ENCODE measurements around the gene ABHD16B.
A peak's percentile ranks its signal among the peaks of the same experiment; 100 is the strongest.

The ABHD16B gene

DNA sequence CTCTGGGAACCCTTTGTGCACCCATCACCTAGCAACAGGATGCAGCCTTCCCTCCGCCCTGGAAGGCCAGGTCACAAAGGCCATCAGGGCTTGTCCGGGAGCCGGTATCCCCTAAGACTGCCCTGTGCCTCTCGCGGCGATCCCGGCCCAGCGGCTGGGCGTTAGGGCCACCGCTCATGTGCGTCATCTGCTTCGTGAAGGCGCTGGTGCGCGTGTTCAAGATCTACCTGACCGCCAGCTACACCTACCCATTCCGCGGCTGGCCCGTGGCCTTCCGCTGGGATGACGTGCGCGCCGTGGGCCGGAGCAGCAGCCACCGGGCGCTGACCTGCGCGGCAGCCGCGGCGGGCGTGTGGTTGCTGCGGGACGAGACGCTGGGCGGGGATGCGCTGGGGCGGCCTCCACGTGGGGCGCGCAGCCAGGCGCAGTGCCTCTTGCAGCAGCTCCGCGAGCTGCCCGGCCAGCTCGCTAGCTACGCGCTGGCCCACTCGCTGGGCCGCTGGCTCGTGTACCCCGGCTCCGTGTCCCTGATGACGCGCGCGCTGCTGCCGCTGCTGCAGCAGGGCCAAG, at the start of gene ABHD16B:
Gene ABHD16B (plus strand): TSS at position 134 of the 570 bp plus-strand sequence. CDS start 43 bp downstream, at position 177.
- no peak within 1 kb of the TSS for H3K4me3 ChIP-seq (ENCODE audit: low read depth, low read length)
- TF ChIP-seq, protein P1, sequence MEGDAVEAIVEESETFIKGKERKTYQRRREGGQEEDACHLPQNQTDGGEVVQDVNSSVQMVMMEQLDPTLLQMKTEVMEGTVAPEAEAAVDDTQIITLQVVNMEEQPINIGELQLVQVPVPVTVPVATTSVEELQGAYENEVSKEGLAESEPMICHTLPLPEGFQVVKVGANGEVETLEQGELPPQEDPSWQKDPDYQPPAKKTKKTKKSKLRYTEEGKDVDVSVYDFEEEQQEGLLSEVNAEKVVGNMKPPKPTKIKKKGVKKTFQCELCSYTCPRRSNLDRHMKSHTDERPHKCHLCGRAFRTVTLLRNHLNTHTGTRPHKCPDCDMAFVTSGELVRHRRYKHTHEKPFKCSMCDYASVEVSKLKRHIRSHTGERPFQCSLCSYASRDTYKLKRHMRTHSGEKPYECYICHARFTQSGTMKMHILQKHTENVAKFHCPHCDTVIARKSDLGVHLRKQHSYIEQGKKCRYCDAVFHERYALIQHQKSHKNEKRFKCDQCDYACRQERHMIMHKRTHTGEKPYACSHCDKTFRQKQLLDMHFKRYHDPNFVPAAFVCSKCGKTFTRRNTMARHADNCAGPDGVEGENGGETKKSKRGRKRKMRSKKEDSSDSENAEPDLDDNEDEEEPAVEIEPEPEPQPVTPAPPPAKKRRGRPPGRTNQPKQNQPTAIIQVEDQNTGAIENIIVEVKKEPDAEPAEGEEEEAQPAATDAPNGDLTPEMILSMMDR (IDR thresholded peaks at IDR 0.05; ENCODE audit: low read depth, low read length): no peak
- DNase-seq (ENCODE audit: low read depth, low spot score): no peak
- in situ Hi-C loops (cut with HindIII; ENCODE audit: low sequenced_read_pairs): no loop called here

DNA sequence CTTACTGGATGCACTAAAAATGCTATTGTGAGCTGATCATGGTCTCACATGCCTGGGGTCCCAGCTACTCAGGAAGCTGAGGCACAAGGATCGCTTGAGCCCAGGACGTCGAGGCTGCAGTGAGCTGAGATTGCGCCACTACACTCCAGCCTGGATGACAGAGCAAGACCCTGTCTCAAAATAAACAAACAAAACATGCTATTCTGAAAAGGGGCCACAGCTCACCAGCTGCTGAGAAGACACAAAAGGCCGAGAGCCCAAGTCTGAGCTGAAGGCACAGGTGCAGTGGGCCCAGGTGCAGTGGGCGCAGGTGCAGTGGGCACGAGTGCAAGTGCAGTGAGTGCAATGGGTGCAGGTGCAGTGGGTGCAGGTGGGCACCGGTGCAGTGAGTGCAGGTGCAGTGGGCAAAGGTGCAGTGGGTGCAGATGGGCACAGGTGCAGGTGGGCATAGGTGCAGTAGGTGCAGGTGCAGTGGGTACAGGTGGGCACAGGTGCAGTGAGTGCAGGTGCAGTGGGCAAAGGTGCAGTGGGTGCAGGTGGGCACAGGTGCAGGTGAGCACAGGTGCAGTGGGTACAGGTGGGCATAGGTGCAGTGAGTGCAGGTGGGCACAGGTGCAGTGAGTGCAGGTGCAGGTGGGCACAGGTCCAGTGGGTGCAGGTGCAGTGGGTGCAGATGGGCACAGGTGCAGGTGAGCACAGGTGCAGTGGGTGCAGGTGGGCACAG, 46.2 kb upstream of the ABHD16B start:
- H3K4me3 ChIP-seq (ENCODE audit: low read depth, low read length): no peak overlapping the region
- TF ChIP-seq, protein P1 (IDR thresholded peaks at IDR 0.05; ENCODE audit: low read depth, low read length): no peak
- no peak for DNase-seq (ENCODE audit: low read depth, low spot score)
- in situ Hi-C loops (cut with HindIII; ENCODE audit: low sequenced_read_pairs): no loop called here

DNA sequence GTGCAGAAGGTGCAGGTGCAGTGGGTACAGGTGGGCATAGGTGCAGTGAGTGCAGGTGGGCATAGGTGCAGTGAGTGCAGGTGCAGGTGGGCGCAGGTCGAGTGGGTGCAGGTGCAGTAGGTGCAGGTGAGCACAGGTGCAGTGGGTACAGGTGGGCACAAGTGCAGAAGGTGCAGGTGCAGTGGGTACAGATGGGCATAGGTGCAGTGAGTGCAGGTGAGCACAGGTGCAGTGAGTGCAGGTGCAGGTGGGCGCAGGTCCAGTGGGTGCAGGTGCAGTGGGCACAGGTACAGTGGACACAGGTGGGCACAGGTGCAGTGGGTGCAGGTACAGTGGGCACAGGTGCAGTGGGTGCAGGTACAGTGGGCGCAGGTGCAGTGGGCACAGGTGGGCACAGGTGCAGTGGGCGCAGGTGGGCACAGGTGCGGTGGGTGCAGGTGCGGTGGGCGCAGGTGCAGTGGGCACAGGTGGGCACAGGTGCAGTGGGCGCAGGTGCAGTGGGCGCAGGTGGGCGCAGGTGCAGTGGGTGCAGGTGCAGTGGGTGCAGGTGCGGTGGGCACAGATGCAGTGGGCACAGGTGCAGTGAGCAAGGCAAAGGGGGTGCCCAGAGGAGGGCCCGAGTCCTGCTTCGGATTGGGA, 45.6 kb upstream of the ABHD16B start:
- TF ChIP-seq, protein P1 (IDR thresholded peaks at IDR 0.05; ENCODE audit: low read depth, low read length): no peak
- no peak for DNase-seq (ENCODE audit: low read depth, low spot score)
- in situ Hi-C loops (cut with HindIII; ENCODE audit: low sequenced_read_pairs): no loop called here
- H3K4me3 ChIP-seq (ENCODE audit: low read depth, low read length): no peak overlapping the region

DNA sequence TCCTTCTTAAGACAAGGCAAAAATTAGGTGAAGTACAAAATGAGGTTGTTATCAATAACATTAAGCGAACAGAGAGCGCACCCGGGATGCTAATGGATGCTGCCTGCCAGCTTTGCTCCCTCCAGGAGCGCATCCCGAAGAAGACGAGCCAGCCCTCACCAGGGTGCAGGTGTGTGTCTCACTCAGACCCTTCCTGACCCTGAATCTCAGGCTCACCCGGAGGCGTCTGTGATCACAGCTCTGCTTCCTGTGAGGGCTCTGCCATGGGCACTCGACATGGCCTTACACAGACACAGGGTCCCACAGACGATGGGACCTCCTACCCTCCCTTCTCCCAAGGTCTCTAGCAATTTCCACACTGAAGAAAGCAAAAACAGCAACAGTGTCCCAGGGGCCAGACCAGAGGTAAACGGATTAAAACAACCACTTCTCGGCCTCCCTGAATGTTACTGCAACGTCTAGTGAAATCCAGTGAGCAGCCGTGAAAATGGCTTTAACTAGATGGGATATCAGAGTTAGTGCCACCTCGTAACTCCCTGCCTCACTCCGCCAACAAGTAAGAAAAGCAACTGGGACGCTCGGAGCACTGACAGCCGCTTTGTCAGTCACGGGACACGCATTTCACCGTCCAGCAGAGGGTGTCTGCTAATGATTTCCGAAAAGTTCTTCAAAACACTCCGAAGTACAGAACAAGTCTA, 41.9 kb upstream of the ABHD16B start:
- H3K4me3 ChIP-seq (ENCODE audit: low read depth, low read length): no peak overlapping the region
- no peak for DNase-seq (ENCODE audit: low read depth, low spot score)
- TF ChIP-seq, protein P1 (IDR thresholded peaks at IDR 0.05; ENCODE audit: low read depth, low read length): peak; percentile 29
- in situ Hi-C loops (cut with HindIII; ENCODE audit: low sequenced_read_pairs): no loop called here

DNA sequence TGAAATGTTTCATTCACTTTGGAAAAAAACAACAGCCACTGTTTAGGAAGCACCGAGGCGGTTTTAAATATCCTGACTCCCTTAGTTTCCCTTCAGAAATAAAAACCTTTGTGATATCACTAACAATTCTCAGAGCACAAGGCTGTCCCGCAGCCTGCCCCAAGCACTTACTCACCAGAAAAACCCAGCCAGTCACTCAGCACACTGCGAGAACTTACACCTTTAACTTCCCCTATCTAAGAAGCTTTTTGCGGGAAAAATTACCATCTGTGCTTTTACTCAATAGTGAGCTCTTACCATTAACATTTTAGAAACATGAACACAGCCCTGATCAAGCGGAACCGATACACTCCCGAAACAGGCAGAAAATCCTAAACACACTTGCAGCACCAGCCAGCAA, 39.5 kb upstream of the ABHD16B start:
- TF ChIP-seq, protein P1 (IDR thresholded peaks at IDR 0.05; ENCODE audit: low read depth, low read length): no peak
- in situ Hi-C loops (cut with HindIII; ENCODE audit: low sequenced_read_pairs): no loop called here
- DNase-seq (ENCODE audit: low read depth, low spot score): no peak
- no peak overlapping the region for H3K4me3 ChIP-seq (ENCODE audit: low read depth, low read length)

DNA sequence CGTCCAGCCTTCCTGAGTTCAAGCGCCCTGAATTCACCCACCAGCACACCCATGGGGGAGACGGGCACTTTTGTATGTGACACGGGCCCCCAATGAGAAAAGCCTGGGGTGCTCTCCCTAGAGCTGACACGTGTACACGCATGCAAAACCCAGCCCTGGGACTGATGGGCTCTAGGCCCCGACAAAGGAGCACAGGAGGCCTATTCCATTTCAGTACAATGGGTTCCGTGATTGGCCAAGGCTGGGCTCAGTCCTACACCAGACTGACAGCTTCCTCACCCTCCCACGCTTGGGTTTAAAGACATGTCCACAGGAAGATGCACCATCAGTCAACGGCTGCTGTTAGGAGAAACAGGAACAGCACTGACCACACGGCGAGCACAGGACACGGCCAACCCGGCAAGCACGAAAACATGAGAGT, 39.0 kb upstream of the ABHD16B start:
- DNase-seq (ENCODE audit: low read depth, low spot score): no peak
- in situ Hi-C loops (cut with HindIII; ENCODE audit: low sequenced_read_pairs): no loop called here
- H3K4me3 ChIP-seq (ENCODE audit: low read depth, low read length): no peak overlapping the region
- TF ChIP-seq, protein P1 (IDR thresholded peaks at IDR 0.05; ENCODE audit: low read depth, low read length): no peak

Data from astrocyte of the spinal cord (primary cell).